Ureter (tissue), 1 donor: ENCODE data around the gene ZNF469. TPM values are rescaled to one million over a fixed set of nuclear protein-coding genes. Genes with fewer than 3 reads are reported as not detected.

Source experiments
- DNase-seq: peaks from one replicate; pipeline ENCODE4 v3.0.0-alpha.2; 2020; ENCODE audit warnings: low spot score
- total RNA-seq: library from RNA; stranded (reverse); gene quantifications from one replicate; pipeline ENCODE4 v1.2.4, GENCODE V29; 2023
- donor health status: DM: yes; HTN: yes; CAD: no.

ZNF469 gene
- total RNA-seq, 1 donor from 2014 or later, result 3.6 TPM

DNA sequence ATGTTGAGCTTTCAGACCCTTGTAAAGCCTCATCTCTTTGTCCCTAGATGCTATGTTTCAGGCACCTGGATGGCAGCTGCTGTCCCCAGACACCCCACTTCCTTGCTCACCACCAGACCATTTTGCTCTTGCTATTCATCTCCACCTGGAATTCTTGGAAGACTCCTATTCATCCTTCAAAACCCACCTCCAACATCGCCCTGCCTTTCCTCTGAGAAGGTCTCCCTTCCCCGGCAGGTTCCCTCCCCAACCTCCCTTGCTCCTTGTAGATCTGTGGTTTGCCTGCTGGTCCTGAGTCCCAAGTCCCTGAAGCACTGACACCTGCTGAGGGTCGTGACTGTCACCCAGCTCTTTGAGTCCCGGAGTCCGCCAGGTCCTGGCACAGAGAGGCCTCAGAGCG, 9.9 kb downstream of the ZNF469 start:
- no peak for DNase-seq

DNA sequence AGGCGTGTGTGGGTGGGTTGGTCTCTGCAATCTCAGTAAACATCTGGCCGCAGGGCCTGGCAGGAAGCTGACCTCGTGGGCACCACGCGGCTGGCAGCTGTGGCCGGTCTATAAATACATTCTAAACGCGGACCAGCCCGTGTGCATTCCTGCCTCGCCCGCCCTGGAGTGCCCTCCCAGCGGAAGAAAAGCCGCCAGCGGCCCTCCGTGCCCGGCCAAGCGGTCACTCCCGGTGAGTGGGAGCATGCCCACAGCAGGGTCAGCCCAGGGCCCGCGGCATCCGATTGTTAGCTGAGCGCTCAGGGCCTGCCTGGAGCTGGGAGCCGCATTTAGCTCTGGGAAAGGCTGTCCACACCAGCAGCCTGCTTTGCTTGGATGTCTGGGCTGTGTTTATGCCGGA, 10.3 kb downstream of the ZNF469 start:
- no peak for DNase-seq

DNA sequence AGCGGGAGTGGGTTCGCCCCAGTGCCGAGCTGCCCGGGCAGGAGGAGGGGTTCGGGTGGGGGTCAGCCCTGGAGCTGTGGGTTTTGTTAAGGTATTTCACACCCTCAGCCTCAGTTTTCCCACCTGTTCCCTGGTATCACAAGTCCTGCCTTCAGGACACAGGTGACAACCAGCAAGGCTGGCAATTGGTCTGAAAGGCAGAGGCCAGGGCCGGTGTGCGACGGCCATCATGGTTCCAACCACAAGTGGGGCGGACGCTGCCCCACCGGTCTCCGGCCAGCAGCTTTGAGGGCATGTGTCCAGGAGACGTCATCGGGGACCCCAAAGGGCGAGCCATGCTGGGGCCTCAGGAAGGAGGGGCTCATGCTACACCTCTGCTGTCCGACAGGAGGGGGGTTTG, 10.8 kb downstream of the ZNF469 start:
- DNase-seq, result no peak

DNA sequence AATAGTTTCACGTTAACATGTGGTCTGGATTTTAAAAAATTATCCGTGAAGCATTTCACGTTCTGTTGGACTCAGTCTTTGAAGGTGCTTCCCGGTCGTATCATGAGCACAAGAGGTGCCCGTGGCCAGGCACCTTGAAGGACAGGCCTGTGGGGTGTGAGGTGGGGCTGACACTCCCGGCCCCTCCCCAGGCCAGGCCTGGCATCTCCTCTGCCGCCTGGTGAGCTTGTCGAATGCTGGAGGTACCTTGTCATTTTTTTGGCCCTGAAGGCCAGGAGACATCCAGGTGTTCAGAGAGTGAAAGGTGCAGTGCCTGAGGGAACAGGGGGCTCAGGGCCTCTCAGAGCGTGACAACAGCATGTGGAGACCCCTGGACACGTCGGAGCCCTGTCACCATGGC, 11.7 kb downstream of the ZNF469 start:
- DNase-seq, result no peak

DNA sequence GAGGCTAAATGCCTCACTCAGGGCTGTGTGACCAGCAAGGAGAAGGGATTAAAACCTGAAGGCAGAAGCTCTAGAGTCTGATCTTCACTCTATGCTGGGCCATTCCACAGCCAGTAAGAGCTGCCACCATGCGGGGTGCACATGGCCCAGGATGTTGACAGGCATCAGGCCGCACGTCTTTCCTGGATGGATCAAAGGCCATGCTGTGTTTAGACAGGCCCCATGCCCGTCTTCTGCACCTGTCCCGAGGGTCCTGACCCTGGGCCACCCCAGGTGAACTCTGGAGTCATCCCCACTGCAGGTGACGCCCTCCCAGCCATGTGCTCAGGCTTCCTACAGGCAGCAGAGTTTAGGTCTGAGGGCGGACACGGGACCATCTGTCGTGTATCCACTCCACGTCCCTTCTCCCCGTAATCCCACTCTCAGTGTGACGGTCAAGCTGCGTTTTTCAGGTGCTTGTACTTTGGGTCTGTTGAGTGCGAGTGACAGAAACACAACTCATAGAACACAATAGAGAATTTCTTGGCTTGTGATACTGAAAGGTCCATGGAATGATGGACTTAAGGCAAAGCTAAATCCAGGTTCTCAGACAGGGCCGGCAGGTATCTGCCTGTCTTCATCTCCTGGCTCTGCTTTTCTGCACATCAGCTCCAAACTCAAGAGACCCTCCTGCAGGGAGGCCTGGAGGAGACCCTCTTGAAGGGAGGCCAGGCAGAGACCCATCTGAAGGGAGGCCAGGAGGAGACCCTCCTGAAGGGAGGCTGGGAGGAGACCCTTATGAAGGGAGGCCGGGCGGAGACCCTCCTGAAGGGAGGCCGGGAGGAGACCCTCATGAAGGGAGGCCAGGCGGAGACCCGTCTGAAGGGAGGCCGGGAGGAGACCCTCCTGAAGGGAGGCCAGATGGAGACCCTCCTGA, 13.2 kb downstream of the ZNF469 start:
- DNase-seq, result no peak

DNA sequence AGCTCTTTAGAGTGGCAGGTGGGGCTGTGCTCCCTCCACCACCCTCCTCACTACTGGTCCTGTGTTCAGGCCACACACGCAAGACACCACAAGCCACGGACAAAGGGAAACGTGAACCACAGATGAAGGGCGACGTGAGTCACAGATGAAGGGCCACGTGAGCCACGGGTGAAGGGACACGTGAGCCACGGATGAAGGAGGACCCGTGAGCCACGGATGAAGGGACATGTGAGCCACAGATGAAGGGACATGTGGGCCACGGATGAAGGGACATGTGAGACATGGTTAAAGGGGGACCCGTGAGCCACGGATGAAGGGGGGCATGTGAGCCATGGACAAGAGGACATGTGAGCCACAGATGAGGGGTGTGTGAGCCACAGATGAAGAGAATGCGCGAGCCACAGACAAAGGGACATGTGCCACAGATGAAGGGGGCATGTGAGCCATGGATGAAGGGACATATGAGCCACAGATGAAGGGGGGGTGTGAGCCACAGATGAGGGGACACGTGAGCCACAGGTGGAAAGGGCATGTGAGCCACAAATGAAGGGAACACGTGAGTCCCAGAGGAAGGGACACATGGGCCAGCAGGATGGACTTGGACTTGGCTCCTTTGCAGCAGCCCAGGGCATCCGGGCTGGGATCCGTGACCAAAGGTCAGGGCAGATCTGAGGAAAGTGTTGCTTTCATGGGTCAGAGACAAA, 15.6 kb downstream of the ZNF469 start:
- DNase-seq, result no peak

DNA sequence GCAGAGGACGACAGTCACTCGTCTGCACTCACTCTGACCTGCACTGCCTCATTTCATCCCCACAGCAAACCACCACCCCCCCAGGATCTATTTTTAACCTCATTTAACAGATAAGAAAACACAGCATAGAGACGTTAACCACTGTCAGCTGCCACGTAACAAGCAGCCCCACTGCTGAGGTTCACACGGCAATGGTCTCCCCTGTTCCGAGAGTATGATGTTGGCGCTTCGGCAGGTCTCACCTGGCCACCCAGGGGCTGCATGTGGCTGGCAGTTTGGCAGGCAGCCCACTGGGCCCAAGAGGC, 16.1 kb downstream of the ZNF469 start:
- DNase-seq, result no peak

DNA sequence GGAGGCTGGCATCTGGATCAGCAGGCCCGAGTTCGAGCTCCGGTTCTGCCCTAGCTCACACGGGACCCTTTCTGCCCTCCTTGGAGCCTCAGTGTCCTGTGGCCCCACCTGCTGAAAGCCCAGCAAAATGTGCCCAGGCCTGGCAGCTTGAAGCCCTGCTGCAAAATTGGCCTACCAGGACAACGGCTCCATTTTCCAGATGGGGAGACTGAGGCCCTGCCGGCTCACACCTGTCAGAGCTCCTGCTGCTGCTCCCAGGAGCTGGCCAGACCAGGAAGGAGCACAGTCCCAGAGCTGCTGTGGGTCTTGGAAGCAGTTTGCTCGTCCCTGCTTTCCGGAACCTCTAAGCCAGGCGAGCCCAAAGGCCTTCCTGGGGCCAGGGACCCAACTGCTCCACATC, 17.4 kb downstream of the ZNF469 start:
- DNase-seq, result no peak

DNA sequence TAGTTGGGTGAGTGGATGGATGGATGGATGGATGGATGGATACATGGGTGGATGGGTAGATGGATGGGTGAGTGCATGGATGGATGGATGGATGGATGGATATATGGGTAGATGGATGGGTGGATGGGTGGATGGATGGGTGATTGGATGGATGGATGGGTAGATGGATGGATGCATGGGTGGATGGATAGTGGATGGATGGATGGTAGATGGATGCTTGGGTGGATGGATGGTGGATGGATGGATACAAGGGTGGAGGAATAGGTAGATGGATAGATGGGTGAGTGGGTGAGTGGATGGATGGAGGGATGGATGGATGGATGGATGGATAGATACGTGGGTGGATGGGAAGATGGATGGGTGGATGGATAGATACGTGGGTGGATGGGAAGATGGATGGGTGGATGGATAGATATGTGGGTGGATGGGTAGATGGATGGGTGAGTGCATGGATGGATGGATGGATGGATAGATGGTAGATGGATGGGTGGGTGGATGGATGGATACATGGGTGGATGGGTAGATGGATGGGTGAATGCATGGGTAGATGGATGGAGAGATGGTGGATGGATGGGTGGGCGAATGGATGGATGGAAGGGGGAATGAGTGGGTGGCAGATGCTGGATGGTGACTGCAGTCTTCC, 19.0 kb downstream of the ZNF469 start:
- DNase-seq, result no peak

DNA sequence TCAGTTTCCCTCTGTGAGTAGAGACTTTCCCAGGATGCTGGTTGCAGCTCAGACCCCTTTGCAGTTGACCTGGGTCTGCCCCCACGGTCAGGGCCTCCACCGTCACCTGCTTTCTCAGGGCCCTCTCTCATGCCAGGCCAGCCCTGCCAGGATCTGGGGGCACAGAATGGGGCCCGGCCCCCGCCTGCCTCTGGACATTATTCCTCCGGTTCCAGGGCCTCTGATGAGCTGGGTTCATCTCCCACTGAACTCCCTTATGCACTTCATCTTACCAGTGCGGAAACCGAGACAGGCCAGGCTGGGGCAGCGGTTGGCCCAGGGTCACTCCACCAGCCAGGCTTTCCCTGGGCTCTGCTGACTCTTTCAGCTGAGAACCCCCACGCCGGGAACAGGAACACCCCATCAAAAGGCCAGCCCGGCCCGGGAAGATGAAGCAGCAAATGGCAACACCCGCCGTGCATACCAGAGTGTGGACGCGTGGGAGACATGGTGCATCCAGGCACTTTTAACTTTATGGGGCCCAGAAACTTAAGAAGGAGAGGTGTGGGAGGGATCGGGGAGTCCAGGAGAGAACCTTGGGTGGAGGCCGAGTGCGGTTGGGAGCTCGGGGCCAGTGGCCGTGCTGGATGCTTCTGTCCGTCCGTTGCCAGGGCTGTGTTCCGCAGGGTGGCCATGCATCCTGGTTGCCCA, 19.9 kb downstream of the ZNF469 start:
- no peak for DNase-seq

DNA sequence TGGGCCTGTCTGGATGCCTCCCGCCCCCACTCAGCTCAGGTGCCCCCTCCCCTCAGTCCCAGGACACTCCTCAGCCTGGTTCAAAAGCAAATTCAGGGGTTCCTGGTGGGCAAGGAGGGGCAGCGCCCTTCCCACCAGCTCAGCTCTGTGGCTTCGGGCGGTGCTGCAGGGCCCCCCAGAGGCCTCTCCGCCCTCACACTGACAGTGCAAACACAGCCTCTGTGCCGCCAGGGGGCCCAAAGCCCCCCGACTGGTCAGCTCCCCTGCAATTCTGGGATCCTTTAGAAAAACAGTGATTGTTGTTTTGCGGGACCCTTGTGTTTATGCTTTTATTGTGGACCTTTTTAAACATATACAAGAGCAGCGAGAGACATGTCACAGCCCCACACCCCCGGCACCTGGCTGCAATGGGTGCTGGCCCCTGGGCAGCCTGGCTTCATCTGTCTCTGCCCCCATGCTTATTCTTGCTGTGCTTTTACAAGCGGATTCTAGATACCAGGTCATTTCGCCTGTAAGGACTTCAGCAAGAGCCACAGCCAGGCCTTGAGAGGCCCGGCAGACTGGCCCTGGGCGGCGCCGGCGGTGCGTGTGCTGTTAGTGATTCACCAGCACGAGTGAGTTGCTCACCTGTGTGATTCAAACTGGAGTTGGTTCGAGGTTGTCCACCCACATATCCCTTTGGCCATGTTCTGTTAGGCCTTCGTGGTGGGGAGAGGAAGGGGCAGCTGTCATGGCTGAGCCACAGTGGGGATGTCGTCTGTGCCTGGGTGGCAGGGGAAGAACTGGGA, 21.2 kb downstream of the ZNF469 start:
- no peak for DNase-seq

DNA sequence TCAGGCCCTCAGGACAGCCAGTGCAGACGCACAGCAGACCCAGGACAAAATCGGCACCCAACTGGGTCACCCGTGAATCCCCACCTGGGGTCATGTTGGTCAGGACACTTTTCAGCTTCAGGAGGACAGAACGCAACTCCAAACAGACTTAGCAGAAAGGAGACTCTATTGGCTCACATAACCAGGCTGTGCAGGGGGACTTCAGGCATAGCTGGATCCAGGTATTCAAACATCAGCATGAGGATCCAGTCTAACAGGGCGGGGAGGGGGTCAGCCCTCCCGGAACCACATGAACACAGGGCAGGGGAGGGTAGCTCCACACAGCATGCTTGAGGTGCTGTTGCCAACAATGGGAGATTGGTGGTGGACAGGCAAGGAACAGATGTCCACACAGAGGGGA, 22.0 kb downstream of the ZNF469 start:
- DNase-seq, result no peak

DNA sequence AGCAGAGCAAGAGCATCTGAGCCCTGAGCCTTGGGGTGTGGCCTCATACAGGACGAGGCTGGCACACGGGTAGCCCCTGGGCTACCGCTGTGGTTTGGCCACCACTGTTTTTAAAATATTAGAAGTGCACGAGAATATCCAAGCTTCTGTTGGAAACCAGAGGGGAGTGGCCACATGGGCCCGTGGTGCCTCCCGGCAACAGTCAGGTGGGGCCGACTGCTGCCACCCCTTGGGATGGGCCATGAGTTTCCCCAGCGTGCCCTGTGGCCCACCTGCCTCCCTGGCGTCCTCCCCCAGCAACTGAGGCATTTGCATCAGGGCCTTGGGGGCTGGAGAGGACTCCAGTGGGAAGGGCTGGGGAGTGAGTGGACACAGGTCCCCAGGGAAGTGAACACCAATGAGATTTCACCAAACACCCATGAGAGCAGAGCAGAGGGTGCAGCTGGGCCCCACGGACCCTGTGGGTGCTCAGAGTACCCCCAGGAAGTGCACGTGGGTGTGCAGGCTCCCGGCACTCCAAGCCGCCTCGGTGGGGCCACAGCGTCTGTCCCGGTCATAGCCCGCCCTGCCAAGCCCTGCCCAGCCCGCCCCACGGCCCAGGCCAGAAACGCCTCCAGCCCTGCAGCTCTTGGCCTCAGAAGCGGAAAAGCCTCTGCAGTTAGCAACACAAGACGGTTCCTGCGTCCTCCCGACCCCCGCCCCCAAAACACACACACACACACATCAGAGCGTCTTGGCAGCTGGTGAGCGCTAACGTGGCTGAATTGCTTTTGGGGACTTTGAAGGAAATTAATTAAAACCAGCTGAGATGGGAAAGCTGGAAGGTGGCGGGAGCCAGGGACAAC, 22.7 kb downstream of the ZNF469 start:
- no peak for DNase-seq

DNA sequence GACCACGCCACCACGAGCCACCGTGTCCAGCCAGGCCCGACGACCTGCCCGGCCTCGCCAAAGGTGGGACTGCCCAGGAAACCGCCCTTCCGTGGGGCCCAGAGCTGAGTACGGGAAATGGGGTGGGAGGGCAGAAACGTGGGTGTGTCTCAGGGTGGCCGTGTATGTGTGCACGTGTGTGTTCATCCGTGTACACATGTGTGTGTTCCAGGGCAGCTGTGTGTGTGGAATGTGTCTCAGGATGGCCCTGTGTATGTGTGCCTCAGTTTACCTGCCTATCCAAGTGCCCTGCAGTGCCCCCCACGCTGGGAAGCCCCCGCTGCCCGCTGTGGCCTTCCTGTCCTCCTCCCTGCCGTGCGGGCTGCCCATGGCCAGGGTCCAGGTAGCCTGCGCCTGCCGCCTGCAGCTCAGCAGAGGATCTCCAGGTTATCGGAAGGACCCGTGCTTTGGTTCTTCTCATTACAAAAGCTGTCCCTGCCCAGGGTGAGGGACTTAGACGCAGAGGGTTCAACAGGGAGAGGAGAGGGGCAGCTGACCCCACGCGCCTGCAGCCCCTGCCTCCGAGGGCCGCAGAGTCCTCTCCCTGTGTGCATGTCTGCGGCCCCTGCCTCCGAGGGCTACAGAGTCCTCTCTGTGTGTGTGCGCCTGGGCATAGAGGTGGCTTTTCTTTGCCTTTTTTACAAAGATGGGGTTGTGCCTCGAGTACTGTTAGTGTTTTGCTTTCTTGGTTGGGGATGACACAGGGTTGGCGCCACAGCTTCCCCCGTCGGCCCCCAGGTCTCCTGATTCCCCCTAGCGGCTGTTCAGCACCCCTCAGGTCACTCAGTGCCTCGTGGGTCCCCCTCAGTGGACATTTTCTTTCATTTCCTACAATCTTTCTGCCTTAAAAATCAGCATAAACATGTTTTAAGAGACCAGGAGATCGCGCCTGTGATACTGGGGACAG, 23.6 kb downstream of the ZNF469 start:
- no peak for DNase-seq

DNA sequence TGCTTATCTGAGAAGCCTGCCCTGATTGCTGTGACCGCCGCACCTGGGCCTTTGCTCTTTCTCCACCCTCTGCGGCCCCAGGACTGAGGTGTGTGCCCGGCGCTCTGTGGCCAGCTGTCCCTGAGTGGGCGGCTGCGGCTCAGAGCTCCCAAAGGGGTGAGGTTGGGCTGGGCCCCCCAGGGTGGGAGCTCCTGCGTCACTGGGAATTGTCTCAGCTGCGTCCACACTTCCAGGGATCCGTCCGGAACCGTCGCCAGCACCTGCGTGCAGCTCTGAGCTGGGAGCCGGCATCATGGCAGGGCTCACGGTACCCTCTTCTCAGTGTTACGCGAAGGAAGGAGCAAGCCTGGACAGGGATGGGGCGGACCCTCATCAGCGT, 24.3 kb downstream of the ZNF469 start:
- DNase-seq, result no peak

DNA sequence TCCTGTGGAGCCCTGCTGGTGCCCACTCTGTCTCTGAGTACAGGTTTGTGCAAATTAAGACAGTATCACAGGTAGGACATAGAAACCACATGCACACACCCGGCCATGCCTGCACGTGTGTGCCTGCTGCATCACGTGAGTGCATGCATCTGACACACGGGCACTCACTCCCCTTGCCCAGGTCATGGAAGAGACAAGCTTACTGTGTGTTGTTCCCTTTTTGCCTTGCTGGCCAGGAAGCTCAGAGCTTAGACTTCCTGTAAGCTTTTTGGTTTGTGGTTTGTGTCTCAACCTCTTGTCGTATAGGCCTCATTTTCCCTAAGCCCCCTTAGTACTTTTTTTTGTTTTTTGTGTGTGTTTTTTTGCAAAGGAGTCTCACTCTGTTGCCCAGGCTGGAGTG, 25.0 kb downstream of the ZNF469 start:
- no peak for DNase-seq

DNA sequence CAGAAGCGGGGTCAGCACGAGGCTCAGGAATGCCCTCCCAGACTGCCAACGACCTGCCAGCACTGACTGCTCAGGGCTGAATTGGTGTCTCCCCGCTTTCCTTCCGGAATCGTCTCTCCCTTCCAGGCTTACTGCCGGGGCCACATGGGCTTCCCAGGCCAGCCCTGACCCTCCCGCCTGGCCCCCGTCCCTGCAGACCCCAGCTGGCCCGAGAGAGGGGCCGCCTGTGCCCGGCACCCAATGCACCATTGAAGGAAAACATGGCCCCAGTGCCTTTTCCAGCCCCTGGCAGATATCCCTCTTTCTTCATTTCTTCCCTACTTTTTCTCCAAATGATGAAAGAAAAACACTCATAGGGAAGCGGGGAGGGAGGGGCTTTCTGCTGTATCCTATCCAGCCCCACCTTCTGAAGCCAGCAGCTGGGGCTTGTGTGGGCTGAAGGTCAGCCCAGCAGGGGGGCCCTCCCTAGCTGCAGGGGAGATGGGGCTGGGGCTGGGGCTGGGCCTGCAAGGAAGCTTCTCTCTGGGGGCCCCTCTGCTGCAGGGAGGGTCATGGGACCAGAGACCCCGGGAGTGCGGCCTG, 25.9 kb downstream of the ZNF469 start:
- no peak for DNase-seq

DNA sequence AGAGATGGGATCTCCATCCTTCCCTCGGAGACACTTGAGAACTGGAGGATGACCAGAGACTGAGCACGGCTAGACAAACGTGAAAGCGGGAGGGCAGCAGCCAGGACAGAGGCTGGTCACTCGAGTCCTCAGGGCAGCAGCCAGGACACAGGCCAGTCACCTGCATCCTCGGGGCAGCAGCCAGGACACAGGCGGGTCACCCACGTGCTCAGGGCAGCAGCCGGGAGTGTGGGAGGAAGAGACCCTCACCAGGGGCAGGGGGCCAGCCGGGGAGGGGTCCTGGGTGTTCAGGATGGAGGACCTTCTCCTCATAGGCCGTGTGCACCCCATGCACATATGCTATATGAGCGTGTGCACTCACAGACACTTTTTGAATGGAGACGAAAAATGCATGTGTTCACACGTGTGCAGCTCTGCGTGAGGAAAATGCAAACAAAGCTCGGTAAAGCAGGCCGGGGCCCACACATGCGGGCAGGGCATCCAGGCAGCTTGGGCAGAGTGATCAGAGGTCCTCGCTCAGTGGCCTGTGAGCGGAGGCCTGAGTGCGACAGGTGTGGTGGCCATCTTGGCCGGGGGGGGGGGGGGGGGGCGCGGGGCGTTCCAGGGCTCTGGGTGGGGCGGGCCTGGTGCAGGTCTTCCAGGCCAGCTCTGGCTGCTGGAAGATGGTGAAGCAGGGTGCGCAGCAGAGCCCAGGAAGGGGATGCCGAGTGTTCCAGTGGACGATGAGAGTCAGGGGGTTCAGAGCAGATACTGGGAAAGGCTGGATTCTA, 26.7 kb downstream of the ZNF469 start:
- no peak for DNase-seq
